ENCODE results near the gene FASN. TPM values are rescaled to one million over a fixed set of nuclear protein-coding genes. Genes with fewer than 3 reads are reported as not detected.

FASN gene
- total RNA-seq, 1 experiment from 2014 or later = 64.6 TPM

DNA sequence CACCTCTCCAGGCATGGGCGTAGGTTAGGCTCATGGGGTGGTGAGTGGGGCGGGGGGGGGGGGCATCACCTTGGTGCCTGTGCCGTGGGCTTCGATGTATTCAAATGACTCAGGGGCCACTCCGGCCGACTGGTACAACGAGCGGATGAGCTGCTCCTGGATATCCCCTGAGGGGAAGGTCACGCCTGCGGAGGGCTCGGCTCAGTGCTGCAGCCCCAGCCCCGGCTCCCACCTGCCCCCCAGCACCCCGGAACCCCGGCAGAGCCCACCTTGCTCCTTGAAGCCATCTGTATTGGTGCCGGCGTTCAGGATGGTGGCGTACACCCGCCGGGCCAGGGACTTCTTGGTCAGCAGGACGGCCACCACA is 5.4 kb downstream of the FASN start:
- DNase-seq (ENCODE audit: low read depth) = no peak
- in situ Hi-C loops (cut with HindIII; ENCODE audit: low pct_unique_long_range_greater_than_20kb, low sequenced_read_pairs) = no loop called here

DNA sequence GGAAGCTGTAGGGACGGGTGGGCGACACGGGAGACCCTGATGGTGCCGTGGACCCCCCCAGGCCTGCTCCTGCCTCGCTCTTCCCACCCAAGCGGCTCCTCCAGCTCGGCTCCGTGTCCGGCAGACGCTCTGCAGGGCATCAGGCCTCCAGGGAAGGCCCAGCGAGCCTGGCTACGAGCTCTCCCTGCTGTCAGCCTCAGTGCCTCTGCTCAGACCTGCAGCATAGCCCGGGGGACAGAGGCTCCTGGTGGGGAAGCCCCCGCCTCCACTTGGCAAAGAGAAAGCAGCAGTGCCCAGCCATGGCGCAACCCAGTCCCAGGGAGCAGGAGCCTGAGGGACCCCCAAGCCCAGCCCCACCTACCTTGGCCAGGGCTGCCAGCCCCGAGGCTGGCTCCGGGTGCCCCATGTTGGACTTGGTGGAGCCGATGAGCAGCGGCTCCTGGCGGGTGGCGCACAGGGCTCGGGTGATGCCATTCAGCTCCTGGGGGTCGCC is 5.9 kb downstream of the FASN start:
- in situ Hi-C loops (cut with HindIII; ENCODE audit: low pct_unique_long_range_greater_than_20kb, low sequenced_read_pairs) = no loop called here
- no peak for DNase-seq (ENCODE audit: low read depth)

DNA sequence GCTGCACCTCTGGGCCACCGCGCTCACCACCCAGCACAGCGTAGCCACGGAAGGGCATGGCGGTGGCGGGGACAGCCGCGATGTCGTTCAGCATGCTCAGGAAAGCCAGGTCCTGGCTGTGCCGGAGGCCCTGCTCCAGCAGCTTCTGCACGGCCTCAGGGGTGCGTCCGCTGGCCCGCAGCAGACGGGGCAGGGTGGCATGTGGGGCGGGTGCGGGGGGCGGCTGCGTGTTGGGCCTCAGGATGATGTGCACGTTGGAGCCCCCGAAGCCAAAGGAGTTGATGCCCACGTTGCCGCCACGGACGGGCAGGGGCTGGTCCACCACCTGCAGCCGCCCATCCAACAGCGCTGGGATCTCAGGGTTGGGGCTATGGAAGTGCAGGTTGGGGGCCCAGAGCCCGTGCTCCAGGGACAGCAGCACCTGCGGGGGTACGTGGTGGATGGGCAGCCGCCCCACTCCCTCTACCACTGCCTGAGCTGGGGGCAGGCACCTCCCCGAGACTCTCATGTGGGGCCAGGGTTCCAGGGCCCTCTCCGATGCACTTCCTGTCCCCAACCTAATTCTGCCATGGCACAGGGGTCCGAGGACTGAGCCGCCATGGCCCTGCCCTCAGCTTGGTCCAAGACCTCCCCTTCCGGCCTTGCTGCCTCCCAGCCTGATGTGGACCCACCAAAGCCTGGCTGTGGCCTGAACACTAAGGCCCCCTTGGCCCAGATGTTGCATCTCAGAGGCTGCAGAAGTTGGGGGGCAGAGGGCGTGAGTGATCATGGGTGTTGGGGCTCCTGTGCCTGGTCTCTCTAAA is 6.6 kb downstream of the FASN start:
- no peak for DNase-seq (ENCODE audit: low read depth)
- in situ Hi-C loops (cut with HindIII; ENCODE audit: low pct_unique_long_range_greater_than_20kb, low sequenced_read_pairs) = no loop called here

DNA sequence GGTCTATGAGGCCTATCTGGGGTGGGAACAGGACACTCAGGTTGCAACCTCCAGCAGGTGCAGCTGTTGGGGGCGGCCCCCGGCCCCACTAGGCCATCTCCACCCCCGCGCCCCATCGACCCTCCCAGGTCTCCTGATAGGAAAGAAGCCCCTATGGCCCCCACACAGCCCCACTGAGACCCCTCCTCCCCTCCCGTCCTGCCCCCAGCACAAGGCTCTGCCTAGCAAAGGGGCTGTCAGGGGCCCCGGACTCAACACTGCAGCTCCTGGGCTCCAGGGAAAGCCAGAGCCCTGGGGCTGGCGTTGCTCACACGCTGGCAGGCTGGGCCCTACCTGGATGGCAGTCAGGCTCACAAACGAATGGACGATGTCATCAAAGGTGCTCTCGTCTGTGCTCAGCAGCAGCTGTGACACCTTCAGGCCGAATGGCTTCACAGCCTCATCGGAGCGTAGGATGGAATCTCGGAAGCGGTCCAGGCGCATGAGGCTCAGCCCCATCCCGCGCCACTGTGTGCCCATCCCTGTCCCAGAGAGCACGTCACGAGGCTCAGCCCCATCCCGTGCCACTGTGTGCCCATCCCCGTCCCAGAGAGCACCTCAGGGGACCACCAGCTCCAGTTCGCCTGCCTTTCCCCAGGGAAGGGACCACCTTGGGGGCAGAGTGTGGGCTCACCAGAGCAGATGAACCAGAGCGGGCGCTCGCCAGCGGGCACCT is 7.3 kb downstream of the FASN start:
- DNase-seq (ENCODE audit: low read depth) = no peak

DNA sequence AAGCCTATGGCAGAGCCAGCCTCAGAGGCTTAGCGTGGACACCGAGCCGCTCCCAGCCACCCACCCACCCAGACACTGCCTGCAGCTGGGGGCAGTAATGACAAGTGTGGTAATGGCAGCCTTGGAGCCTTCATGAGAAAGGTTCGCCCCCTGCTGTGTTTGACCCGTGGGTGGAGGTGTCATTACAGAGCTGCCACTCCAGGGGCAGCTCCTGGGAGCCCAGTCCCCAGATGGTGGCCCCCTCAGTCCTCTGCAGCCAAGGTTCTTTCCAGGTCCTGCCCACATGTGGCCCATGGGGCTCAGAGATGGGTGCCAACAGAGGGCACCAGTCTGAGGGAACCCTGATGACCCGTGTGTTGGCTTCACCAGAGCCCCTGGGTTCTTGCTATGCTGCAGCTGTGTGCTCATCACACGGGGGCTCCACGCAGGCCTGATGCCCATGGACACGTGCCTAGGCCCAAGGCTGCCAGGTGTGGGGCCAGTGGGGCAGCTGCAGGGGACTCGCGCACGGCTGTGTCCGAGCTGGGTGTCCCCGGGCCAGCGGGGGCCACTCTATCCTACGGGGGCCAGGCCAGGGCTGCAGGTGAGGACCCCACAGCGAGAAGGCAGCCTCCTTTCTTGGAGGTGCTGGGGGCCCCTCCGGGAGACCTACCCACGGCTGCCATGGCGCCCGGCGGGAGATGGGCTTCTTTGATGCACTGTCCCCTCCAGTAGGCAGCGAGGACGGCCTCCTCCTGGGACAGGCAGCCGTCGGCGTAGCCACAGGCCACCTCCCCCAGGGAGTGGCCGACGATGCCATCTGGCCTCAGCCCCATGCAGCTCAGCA is 8.1 kb downstream of the FASN start:
- in situ Hi-C loops (cut with HindIII; ENCODE audit: low pct_unique_long_range_greater_than_20kb, low sequenced_read_pairs) = no loop called here

More for the DNA sequence above, 7.3 kb downstream of the FASN start:
- in situ Hi-C loops (cut with HindIII; ENCODE audit: low pct_unique_long_range_greater_than_20kb, low sequenced_read_pairs) = no loop called here

DNA sequence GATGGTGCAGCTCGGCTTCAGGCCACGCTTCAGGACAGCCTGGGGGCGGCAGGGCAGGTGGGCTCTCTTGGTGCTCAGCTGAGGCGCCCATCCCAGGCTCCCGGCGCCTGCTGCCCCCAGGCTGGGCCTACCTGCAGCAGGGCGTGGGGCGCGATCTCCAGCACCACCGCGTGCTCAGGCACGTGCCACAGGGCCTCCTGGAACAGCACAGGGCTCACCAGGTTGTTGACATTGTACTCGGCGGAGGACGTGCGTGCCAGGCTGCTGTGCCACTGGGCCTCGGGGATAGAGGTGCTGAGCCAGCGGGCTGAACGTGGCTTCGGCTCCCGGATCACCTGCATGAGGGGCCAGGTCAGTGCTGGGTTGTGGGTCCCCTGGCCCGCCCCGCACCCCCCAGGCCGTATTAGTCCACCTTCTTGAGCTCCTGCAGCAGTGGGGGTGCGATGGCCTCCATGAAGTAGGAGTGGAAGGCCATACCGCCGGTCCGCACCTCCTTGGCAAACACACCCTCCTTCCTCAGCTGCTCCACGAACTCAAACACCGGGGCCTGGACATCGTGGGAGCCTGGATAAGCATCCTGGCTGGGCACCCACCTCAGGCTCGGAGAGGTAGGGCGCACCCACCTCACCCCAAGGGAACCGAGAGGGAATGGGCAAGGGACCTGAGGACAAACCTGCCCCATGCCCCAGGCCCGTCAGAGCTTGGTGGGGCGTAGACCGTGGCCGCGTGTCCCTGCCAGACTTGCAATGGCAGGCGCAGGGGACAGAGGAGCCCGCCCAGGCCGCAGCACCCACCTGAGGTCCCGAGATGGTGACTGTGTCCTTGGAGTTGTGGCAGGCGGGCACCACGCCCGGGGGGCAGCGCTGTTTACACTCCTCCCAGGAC is 9.0 kb downstream of the FASN start:
- in situ Hi-C loops (cut with HindIII; ENCODE audit: low pct_unique_long_range_greater_than_20kb, low sequenced_read_pairs) = no loop called here

More for the DNA sequence above, 8.1 kb downstream of the FASN start:
- no peak for DNase-seq (ENCODE audit: low read depth)

DNA sequence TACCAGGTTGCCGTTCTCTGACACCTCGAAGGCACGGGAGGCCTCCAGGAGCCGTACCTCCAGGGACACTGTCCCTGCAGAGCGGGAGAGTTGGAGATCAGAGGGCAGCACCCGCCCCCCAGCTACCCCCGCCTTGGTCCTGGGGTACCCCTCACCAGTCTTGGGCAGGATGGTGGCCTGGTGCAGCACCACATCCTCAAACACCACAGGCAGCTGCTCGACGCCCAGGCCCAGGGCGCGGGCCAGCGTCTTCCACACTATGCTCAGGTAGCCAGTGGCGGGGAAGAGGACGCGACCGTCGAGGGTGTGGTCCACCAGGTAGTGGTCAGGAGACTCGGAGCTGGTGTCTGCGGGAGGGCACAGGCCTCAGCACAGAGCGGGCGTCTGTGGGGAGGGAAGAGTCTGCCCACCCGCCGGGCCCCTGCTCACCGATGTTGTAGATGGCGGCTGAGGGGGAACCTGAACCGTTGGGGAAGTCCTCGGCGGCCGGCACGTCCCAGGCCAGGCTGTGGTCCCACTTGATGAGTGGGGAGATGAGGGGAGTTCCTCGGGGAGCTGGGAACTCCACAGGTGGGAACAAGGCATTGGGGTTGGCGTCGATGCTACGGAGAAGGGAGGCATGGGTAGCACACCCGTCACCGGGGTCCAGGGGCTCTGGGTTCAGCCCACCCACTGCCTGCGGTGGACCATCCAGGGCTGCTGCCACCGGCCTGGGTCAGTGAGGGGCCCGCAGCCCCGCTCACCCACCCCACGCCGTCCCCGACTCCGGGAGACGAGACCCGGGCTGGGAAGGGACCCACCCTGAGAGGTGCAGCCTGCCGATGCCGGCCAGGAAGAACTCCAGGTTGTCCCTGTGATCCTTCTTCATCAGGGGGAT is 9.8 kb downstream of the FASN start:
- DNase-seq (ENCODE audit: low read depth) = no peak
- in situ Hi-C loops (cut with HindIII; ENCODE audit: low pct_unique_long_range_greater_than_20kb, low sequenced_read_pairs) = no loop called here

More for the DNA sequence above, 9.0 kb downstream of the FASN start:
- DNase-seq (ENCODE audit: low read depth) = no peak

DNA sequence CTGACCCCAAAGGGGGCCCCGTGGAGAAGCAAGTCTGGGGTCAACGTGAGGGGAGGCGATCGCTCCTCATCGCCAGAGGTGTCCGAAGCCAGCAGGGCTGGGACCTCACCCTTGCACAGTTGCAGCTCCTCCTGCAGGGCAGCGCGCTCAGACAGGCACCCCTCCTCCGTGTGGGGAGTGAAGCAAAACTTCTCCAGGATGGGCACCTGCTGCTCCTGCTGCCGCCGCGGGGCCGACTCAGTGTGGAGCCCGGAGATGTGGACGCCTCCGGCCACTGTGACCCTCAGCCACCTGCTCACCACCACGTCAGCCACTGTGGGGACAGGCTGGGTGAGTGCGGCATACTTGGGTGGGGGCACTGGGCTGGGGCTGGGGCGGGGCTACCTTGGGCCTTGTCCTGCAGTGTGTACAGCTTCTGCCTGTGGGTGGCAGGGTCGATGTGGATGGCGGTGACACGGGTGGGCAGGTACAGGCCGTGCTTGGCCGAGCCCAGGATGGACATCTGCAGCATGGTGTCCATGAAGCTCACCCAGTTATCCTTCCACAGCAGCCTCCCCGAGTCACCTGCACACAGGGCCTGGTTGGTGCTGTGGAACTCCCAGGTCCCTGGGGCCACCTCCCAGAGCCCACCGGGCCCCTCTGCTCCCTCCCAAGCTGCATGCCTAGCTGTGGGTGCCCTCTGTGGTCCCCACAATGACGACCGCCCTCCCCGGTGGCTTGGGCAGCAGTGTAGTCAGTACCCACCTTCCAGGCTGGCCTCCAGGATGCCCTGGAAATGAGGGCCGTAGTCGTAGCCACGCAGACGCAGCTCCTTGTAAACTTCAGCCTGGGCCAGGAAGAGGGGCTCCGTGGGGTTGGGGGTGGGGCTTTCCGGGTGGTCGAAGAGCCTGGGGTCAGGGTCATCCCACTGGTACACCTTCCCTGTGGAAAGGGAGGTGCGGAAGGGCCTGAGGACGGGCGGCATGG is 10.8 kb downstream of the FASN start:
- in situ Hi-C loops (cut with HindIII; ENCODE audit: low pct_unique_long_range_greater_than_20kb, low sequenced_read_pairs) = no loop called here
- DNase-seq (ENCODE audit: low read depth) = no peak

DNA sequence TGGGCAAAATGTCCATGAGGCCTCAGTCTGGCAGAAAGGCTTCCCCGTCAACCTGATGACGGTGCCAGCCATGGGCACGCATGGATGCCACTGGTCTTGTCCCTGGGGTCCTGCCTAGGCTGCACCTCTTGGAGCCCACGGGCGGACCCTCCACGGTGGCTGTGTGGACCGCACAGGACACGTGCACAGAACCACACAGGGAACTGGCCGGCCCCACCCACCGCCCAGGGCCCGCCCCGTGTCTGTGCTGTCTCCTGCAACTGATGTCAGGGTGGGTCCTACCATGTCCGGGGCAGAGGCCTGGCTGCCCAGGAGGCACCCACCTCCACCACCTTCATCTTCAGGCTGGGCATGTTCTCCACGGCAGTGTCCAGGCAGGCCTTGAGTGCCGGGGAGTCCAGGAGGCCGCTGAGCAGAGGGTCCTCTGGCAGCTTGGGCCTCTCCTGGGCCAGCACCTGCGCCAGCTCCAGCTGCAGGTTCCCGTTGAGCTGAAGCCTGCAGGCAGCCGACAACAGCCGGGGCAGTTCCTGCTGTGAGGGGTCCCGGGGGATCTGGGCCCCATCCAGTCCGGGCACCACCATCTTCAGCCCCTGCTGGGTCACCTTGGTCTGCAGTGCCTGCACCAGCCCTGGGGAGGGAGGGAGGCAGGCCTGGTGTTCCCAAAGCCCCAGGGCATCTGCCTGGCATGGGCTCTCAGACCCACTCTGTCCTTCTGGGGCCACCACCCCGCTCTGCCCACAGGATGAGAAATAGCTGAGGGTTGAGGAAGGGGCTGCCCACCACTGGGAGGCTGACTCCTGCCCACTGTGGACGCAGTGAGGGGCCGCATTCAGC is 11.9 kb downstream of the FASN start:
- in situ Hi-C loops (cut with HindIII; ENCODE audit: low pct_unique_long_range_greater_than_20kb, low sequenced_read_pairs) = no loop called here
- no peak for DNase-seq (ENCODE audit: low read depth)

DNA sequence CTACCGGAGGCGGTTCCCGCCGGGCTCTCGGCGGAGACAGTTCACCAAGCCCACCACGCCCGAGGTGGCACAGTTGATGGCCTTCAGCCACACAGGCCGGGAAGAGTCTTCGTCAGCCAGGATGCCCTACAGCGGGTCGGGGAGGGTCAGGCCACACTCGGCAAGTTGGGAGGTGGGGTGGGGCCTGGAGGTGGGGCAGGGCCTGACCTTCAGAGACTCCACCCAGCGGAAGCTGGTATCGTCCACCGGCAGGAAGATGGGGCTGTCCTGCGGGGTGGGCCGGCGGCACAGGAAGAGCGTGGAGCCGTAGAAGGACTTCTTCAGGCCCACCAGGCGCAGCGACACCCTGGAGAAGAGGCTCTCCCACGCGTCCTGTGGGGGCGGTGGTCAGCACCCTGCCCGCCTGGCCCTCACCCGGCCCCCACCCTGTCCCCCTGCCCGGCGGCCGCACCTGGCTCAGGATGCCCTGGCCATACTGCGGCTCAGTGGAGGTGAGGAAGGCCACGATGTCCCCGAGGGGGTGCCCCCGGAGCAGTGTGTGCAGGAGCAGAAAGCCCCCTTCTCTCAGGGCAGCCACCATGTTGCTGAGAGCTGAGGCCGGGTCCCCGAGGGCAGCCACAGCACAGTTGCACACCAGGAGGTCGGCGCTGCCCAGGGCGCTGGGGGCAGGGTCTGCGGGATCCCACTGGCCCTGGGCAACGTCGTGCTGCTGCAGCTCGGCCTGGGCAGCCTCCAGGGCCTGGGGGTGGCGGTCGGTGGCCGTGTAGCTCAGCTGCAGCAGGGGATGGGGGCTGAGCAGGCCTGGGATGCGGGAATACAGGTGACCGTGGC is 12.8 kb downstream of the FASN start:
- DNase-seq (ENCODE audit: low read depth) = no peak
- in situ Hi-C loops (cut with HindIII; ENCODE audit: low pct_unique_long_range_greater_than_20kb, low sequenced_read_pairs) = no loop called here

DNA sequence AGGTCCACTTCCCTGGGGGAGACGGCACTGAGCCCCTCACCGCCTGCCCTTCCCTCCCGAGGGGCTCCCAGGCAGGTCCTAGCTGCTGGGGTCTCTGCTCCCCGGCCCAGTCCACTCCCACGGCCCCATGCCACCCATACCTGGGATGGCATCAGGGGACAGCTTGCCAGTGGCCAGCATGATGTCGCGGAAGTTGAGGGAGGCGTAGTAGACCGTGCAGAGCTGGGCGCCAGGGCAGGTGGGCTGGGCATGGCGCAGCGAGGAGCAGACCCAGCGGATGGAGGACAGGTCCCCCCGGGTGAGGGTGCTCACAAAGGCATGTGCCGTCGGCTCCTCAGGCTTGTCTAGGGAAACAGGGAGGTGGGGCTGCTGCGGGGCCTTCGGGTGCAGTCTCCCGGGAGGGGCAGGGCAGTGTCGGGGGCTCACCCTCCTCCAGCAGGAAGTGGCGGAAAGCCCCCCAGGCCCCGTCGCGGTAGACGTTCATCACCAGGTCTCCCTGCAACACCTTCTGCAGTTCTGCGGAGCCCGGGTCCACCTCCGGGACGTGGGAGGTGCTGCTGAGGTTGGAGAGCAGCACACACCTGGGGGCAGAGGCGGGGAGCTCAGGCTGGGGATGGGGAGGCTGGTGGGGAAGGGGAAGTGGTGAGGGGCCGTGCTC is 13.5 kb downstream of the FASN start:
- no peak for DNase-seq (ENCODE audit: low read depth)
- in situ Hi-C loops (cut with HindIII; ENCODE audit: low pct_unique_long_range_greater_than_20kb, low sequenced_read_pairs) = no loop called here

DNA sequence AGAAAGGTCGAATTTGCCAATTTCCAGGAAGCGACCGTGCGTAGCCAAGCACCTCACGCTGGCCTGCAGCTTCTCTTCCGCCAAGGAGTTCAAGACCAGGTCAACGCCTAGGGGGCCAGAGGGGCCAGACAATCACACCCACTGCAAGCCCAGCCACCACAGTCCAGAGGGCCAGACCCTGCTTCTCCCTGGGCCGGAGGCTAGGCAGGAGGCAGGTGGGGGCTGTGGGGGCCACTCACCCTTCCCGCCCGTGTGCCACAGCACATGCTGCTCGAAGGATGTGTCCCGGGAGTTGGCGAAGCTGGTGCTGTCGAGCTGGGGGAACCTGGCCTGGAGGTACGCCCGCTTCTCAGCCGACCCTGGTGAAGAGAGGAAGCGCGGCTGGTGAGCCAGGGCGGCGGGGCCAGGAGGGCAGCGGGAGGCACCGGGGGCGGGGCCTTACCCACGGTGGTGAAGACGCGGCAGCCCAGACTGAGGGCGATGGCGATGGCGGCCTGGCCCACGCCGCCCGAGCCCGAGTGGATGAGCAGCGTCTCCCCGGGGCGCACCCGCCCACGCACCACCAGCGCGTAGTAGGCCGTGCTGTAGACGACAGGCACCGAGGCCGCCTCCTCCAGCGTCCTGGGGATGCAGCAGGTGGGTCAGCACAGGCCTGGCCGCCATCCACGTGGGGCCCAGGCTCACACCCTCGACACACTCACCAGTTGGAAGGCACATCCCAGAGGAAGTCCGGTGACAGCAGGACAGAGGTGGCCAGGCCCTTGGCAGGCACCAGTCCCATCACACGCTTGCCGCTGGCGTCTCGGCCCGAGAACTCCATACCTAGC is 14.3 kb downstream of the FASN start:
- DNase-seq (ENCODE audit: low read depth) = no peak
- in situ Hi-C loops (cut with HindIII; ENCODE audit: low pct_unique_long_range_greater_than_20kb, low sequenced_read_pairs) = no loop called here

DNA sequence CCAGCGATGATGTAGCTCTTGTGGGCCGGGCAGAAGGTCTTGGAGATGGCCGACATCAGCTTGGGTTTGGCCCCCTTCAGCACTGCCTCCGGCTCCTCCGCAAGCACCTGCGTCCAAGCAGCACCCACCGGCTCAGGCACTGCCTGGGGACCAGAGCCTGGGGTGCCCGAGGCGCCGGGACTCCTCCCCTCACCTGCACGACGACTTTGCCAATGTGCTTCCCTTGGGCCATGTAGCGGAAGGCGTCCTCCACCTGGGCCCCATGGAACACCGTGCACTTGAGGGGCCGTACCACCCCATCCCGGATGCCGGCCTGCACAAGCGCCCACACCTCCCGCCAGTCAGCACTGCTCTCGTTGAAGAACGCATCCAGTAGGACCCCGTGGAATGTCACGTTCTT is 15.0 kb downstream of the FASN start:
- no peak for DNase-seq (ENCODE audit: low read depth)
- in situ Hi-C loops (cut with HindIII; ENCODE audit: low pct_unique_long_range_greater_than_20kb, low sequenced_read_pairs) = no loop called here
